SK-N-SH (cell line): ENCODE results near the gene OR4D1. TPM values are rescaled to one million over a fixed set of nuclear protein-coding genes. Genes with fewer than 3 reads are reported as not detected.

Experiments used
- CTCF ChIA-PET: fragments of 300-600, 350-600 bp; formaldehyde crosslinking; extraction: SDS; loops from one replicate; lab custom pipeline; 2021; lab: Yijun Ruan, JAX
- POLR2A ChIA-PET: fragments of 350-600 bp; sonication (Branson Sonifier 250); formaldehyde crosslinking; extraction: SDS; loops from one replicate; lab custom pipeline; 2020; ENCODE audit warnings: antibody characterized with exemption, inconsistent platforms; lab: Yijun Ruan, JAX
- DNase-seq: peaks from one replicate; pipeline ENCODE4 v3.0.0; 2012
- H2AFZ ChIP-seq: fragments of 200-600 bp; sonication (generic); 2 replicates; pipeline ENCODE4 v1.8.1; 2016; ENCODE audit warnings: antibody characterized with exemption, mild to moderate bottlenecking, low read depth
- H3F3A ChIP-seq: fragments of 200-600 bp; sonication (generic); replicated peaks from 2 replicates; pipeline ENCODE3; 2016; ENCODE audit warnings: antibody characterized with exemption, mild to moderate bottlenecking; ENCODE audit not compliant: insufficient read depth
- H3K27ac ChIP-seq, 2 experiments: fragments of 200-500 bp in 1 of 2; fragments of 200-600 bp in 1 of 2; sonication (Bioruptor generic) in 1 of 2; sonication (generic), shearing (Covaris generic) in 1 of 2; 2 replicates each; pipeline versions ENCODE4 v1.5.1 to v1.6.1; 2014 to 2016; ENCODE audit warnings: low read depth in 2 of 2, inconsistent platforms in 1 of 2, low read length in 1 of 2, mild to moderate bottlenecking in 1 of 2, mixed read lengths in 1 of 2
- H3K27me3 ChIP-seq: fragments of 200-600 bp; sonication (generic), shearing (Covaris generic); 2 replicates; pipeline ENCODE4 v1.6.1; 2016; ENCODE audit warnings: mixed run types; ENCODE audit not compliant: insufficient read depth
- H3K36me3 ChIP-seq, 2 experiments: fragments of 200-500 bp in 1 of 2; fragments of 200-600 bp in 1 of 2; sonication (Bioruptor generic) in 1 of 2; sonication (generic) in 1 of 2; replicated peaks in 1 of 2; 2 replicates each; pipeline versions ENCODE3 to v1.5.1; 2014 to 2016; ENCODE audit warnings: low read length in 1 of 2, mild to moderate bottlenecking in 1 of 2; ENCODE audit not compliant: insufficient read depth in 2 of 2, control insufficient read depth in 1 of 2
- H3K4me1 ChIP-seq, 2 experiments: fragments of 200-500 bp in 1 of 2; fragments of 200-600 bp in 1 of 2; sonication (Bioruptor generic) in 1 of 2; sonication (generic), shearing (Covaris generic) in 1 of 2; 2 replicates each; pipeline versions ENCODE4 v1.5.1 to v1.6.1; 2014 to 2016; ENCODE audit warnings: low read depth in 1 of 2, low read length in 1 of 2, mixed run types in 1 of 2; ENCODE audit not compliant: insufficient read depth in 2 of 2, control insufficient read depth in 1 of 2
- H3K4me2 ChIP-seq: fragments of 200-600 bp; sonication (generic), shearing (Covaris generic); 2 replicates; pipeline ENCODE4 v1.6.1; 2017; ENCODE audit warnings: mixed run types
- H3K4me3 ChIP-seq, 2 experiments: fragments of 200-500 bp in 1 of 2; fragments of 200-600 bp in 1 of 2; sonication (Bioruptor generic) in 1 of 2; sonication (generic), shearing (Covaris generic) in 1 of 2; 2 replicates each; pipeline versions ENCODE4 v1.5.1 to v1.8.1; 2014 to 2016; ENCODE audit warnings: low read depth in 2 of 2, inconsistent platforms in 1 of 2, low read length in 1 of 2, mild to moderate bottlenecking in 1 of 2, mixed read lengths in 1 of 2, moderate library complexity in 1 of 2
- H3K79me2 ChIP-seq: fragments of 200-600 bp; sonication (generic); 2 replicates; pipeline ENCODE4 v1.8.1; 2017; ENCODE audit warnings: mild to moderate bottlenecking; ENCODE audit not compliant: insufficient read depth
- H3K9ac ChIP-seq: fragments of 200-600 bp; sonication (generic); 2 replicates; pipeline ENCODE4 v1.6.1; 2017; ENCODE audit warnings: mixed run types
- H3K9me2 ChIP-seq: fragments of 200-600 bp; sonication (generic); 2 replicates; pipeline ENCODE4 v1.6.1; 2017; ENCODE audit warnings: mixed run types
- H3K9me3 ChIP-seq: fragments of 200-600 bp; sonication (generic); 2 replicates; pipeline ENCODE4 v1.6.1; 2017; ENCODE audit warnings: mixed run types, mild to moderate bottlenecking, moderate library complexity
- H4K20me1 ChIP-seq: fragments of 200-600 bp; sonication (generic); 2 replicates; pipeline ENCODE4 v1.6.1; 2017; ENCODE audit warnings: mild to moderate bottlenecking, mixed run types; ENCODE audit not compliant: insufficient read depth
- CHD2 ChIP-seq: fragments of 150-350 bp; IDR thresholded peaks from 2 replicates; pipeline ENCODE4 v1.6.1; 2018; ENCODE audit warnings: low read length; ENCODE audit not compliant: partially characterized antibody
- ELF1 ChIP-seq: IDR thresholded peaks from 2 replicates; pipeline ENCODE4 v1.4.0; 2012
- EP300 ChIP-seq, 2 experiments: IDR thresholded peaks; 2 replicates each; pipeline versions ENCODE4 v1.4.0 to v1.6.1; 2012; ENCODE audit warnings: borderline replicate concordance in 1 of 2, low read depth in 1 of 2, low read length in 1 of 2
- EZH2phosphoT487 ChIP-seq: fragments of 200-600 bp; sonication (generic); IDR thresholded peaks from 2 replicates; pipeline ENCODE4 v1.6.1; 2017; ENCODE audit warnings: low read depth, mixed run types, mild to moderate bottlenecking, antibody characterized with exemption, moderate library complexity, borderline replicate concordance
- FOSL2 ChIP-seq: IDR thresholded peaks from 2 replicates; pipeline ENCODE4 v1.4.0; 2012; ENCODE audit warnings: low read depth, mild to moderate bottlenecking, moderate library complexity, borderline replicate concordance
- JUND ChIP-seq: IDR thresholded peaks from 2 replicates; pipeline ENCODE4 v1.4.0; 2012
- MXI1 ChIP-seq: IDR thresholded peaks from 2 replicates; pipeline ENCODE4 v1.6.1; 2012; ENCODE audit warnings: mild to moderate bottlenecking, low read depth, low read length, improper control_type of control experiment
- NFIC ChIP-seq: IDR thresholded peaks from 2 replicates; pipeline ENCODE4 v1.4.0; 2012; ENCODE audit warnings: borderline replicate concordance
- RAD21 ChIP-seq: IDR thresholded peaks from 2 replicates; pipeline ENCODE4 v1.6.1; 2012; ENCODE audit warnings: mild to moderate bottlenecking, low read length
- SMC3 ChIP-seq: IDR thresholded peaks from 2 replicates; pipeline ENCODE4 v1.6.1; 2012; ENCODE audit warnings: low read depth, low read length, improper control_type of control experiment
- TAF1 ChIP-seq: IDR thresholded peaks from 2 replicates; pipeline ENCODE4 v1.6.1; 2012; ENCODE audit warnings: low read depth, mild to moderate bottlenecking, low read length, moderate library complexity, borderline replicate concordance
- TCF12 ChIP-seq: IDR thresholded peaks from 2 replicates; pipeline ENCODE4 v1.4.0; 2012
- YY1 ChIP-seq: IDR thresholded peaks from 2 replicates; pipeline ENCODE4 v1.4.0; 2012; ENCODE audit warnings: low read depth, mild to moderate bottlenecking
- WGBS: methylation state at CpG from one replicate; pipeline ENCODE4 v1.1.6; 2017; ENCODE audit warnings: low lambda C conversion rate; 5-methylcytosine and 5-hydroxymethylcytosine counted together
- polyA plus RNA-seq, 3 experiments: library from polyadenylated mRNA; depleted of rRNA; stranded (reverse); fragments of >200 nt; gene quantifications; 2 replicates each; pipeline ENCODE4 v1.2.3, GENCODE V29; 2012
- TF ChIP-seq, protein P1 (sequence below): IDR thresholded peaks from 2 replicates; pipeline ENCODE4 v1.4.0; 2012; ENCODE audit warnings: low read depth
- TF ChIP-seq, protein P2 (sequence below): IDR thresholded peaks from 2 replicates; pipeline ENCODE4 v1.4.0; 2012; ENCODE audit warnings: low read depth, borderline replicate concordance
- TF ChIP-seq, protein P3 (sequence below): IDR thresholded peaks from 2 replicates; pipeline ENCODE4; 2012
- TF ChIP-seq, protein P4 (sequence below): IDR thresholded peaks from 2 replicates; pipeline ENCODE4 v1.6.1; 2012; ENCODE audit warnings: mild to moderate bottlenecking, low read depth, low read length, moderate library complexity
- TF ChIP-seq, protein P5 (sequence below): fragments of 150-350 bp; IDR thresholded peaks from 2 replicates; pipeline ENCODE4 v1.6.1; 2016; ENCODE audit warnings: mild to moderate bottlenecking, low read depth, low read length

The OR4D1 gene
- polyA plus RNA-seq, 1 of the 3 experiments (the other 2 are of a cell fraction) = not detected

DNA sequence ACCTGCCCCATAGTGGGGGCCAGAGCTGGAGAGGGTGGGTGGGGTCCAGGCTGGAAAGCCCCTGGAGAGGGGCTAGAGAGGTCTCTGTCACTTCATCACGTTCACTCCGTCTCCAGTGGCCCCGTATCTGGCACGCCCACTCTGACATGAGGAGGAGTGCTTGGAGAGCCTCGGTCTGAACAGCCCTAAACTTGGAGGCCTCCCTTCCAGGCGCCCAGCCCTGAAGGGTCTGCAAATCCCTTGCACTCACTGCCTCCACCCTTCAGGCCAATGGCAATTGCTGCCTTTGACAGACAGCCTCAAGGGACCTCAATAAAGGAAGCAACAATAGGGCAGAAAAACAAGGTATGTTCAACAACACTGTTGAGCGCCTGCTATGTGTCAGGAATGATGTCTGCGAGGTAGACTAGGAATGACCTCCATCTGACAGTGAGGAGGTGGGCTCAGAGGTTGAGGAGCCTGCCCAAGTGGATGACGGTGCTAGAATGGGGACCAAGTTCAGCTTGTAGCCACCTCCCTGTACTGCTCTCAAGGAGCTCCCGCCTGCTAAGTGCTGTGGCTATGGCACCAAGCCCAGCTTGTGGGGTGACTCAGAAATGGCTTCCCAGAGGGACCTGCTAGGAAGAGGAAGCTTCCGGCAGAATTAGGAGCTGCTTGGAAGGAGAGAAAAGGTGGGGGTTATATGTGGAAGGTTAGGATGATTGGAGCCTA is 41.4 kb downstream of the OR4D1 start:
- Histone ChIP-seq H3K4me1 (no peaks in the 10 kb centered on the region; a peak in 1 of 4 replicates), H2AFZ (no peak overlapping the region), H3K27me3 (peaks cover 25% of the 10 kb centered on the region; the same call in 1 of the 2 replicates), H3K27ac (no peak overlapping the region), H3K9ac (no peak overlapping the region), H3K4me2 (peak overlapping the region; percentile 28), H3K4me3 (no peak overlapping the region), H3K9me2 (no peaks in the 10 kb centered on the region), H3K9me3 (no peaks in the 10 kb centered on the region), H3F3A (no peaks in the 10 kb centered on the region), H4K20me1 (no peaks in the 10 kb centered on the region), H3K36me3 (no peaks in the 10 kb centered on the region), H3K79me2 (no peaks in the 10 kb centered on the region)
- WGBS = 30% methylated on average over 11 of the region's 11 CpGs
- peak; percentile 30 for DNase-seq
- CTCF ChIA-PET = interaction anchor here (0.9 to 4.4 kb wide), 4 partner anchors 9 to 331 kb away, joined by 3 to 22 read pairs (median 6); no protein-coding TSS in a partner anchor
- POLR2A ChIA-PET = no interaction called here
- TF ChIP-seq, protein P1, sequence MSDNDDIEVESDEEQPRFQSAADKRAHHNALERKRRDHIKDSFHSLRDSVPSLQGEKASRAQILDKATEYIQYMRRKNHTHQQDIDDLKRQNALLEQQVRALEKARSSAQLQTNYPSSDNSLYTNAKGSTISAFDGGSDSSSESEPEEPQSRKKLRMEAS = peak; percentile 50; the same call in 1 of the 2 replicates
- TF ChIP-seq CHD2 (no peak), FOSL2 (peak; percentile 62; the same call in 1 of the 2 replicates), NFIC (peak; percentile 88), YY1 (peak; percentile 70; the same call in 1 of the 2 replicates)
- TF ChIP-seq, all 33 proteins: peak for 4

DNA sequence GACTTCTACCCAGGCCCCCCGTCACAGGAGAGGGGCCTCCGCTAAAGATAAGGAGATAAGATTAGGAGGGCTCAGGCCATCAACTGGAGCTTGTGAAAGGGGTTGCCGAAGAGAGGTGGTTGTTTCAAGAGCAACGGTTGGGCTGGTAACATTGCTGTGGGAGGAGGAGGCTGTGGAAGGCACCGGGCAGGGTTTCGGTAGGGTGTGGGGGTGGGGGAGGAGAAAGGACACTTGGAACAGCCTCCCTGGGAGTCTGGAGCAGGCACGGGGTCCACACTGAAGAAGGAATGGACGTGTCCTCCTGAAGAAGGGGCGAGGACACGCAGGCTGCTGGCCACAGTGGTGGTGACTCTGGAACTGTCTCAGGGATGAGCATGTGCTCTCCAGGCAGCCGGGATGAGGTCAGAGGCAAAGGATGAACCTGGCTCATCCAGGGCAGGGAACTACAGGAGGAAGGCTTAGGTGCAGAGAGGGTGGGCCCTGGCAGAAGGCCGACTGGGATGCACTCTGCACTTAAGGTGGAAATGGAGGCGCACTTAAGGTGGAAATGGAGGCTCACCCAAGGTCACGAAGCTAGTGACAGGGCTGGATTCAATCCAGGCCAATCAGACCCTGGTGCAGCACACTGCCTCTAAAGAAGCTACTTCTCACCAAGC is 43.2 kb downstream of the OR4D1 start:
- ChIA-PET POLR2A (interaction anchor here (1.3 kb wide), 1 partner anchor 10 kb away, joined by 3 read pairs; no protein-coding TSS in a partner anchor), CTCF (interaction anchor here (0.9 to 4.4 kb wide), 3 partner anchors 9 to 113 kb away, joined by 3 to 22 read pairs (median 8); no protein-coding TSS in a partner anchor)
- Histone ChIP-seq H3K36me3 (no peaks in the 10 kb centered on the region), H3K9me2 (no peaks in the 10 kb centered on the region), H4K20me1 (no peaks in the 10 kb centered on the region), H3K27ac (no peak overlapping the region), H3K9ac (no peak overlapping the region), H3K9me3 (no peaks in the 10 kb centered on the region), H2AFZ (no peak overlapping the region), H3K4me2 (no peak overlapping the region), H3K79me2 (no peaks in the 10 kb centered on the region), H3K27me3 (peaks cover 38% of the 10 kb centered on the region; the same call in 1 of the 2 replicates), H3K4me3 (no peak overlapping the region), H3K4me1 (no peaks in the 10 kb centered on the region; a peak in 1 of 4 replicates), H3F3A (no peaks in the 10 kb centered on the region)
- peak; percentile 20 for DNase-seq
- 18% methylated on average over 14 of the region's 14 CpGs for WGBS
- no peak for TF ChIP-seq RAD21
- TF ChIP-seq, protein P1 = no peak
- no peak for TF ChIP-seq MXI1
- no peak for TF ChIP-seq CHD2
- TF ChIP-seq, protein P2, sequence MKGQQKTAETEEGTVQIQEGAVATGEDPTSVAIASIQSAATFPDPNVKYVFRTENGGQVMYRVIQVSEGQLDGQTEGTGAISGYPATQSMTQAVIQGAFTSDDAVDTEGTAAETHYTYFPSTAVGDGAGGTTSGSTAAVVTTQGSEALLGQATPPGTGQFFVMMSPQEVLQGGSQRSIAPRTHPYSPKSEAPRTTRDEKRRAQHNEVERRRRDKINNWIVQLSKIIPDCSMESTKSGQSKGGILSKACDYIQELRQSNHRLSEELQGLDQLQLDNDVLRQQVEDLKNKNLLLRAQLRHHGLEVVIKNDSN = no peak
- no peak for TF ChIP-seq EZH2phosphoT487
- TF ChIP-seq, protein P3, sequence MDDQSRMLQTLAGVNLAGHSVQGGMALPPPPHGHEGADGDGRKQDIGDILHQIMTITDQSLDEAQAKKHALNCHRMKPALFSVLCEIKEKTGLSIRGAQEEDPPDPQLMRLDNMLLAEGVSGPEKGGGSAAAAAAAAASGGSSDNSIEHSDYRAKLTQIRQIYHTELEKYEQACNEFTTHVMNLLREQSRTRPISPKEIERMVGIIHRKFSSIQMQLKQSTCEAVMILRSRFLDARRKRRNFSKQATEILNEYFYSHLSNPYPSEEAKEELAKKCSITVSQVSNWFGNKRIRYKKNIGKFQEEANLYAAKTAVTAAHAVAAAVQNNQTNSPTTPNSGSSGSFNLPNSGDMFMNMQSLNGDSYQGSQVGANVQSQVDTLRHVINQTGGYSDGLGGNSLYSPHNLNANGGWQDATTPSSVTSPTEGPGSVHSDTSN = no peak
- no peak for TF ChIP-seq SMC3
- no peak for TF ChIP-seq TCF12
- TF ChIP-seq TAF1 = no peak
- no peak for TF ChIP-seq ELF1
- TF ChIP-seq JUND = no peak
- TF ChIP-seq EP300 (IDR thresholded peaks at IDR 0.05; ENCODE audit: borderline replicate concordance in 1 of 2, low read depth in 1 of 2, low read length in 1 of 2) = no peak
- TF ChIP-seq, protein P4, sequence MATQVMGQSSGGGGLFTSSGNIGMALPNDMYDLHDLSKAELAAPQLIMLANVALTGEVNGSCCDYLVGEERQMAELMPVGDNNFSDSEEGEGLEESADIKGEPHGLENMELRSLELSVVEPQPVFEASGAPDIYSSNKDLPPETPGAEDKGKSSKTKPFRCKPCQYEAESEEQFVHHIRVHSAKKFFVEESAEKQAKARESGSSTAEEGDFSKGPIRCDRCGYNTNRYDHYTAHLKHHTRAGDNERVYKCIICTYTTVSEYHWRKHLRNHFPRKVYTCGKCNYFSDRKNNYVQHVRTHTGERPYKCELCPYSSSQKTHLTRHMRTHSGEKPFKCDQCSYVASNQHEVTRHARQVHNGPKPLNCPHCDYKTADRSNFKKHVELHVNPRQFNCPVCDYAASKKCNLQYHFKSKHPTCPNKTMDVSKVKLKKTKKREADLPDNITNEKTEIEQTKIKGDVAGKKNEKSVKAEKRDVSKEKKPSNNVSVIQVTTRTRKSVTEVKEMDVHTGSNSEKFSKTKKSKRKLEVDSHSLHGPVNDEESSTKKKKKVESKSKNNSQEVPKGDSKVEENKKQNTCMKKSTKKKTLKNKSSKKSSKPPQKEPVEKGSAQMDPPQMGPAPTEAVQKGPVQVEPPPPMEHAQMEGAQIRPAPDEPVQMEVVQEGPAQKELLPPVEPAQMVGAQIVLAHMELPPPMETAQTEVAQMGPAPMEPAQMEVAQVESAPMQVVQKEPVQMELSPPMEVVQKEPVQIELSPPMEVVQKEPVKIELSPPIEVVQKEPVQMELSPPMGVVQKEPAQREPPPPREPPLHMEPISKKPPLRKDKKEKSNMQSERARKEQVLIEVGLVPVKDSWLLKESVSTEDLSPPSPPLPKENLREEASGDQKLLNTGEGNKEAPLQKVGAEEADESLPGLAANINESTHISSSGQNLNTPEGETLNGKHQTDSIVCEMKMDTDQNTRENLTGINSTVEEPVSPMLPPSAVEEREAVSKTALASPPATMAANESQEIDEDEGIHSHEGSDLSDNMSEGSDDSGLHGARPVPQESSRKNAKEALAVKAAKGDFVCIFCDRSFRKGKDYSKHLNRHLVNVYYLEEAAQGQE = no peak
- TF ChIP-seq NFIC = no peak
- TF ChIP-seq, protein P5, sequence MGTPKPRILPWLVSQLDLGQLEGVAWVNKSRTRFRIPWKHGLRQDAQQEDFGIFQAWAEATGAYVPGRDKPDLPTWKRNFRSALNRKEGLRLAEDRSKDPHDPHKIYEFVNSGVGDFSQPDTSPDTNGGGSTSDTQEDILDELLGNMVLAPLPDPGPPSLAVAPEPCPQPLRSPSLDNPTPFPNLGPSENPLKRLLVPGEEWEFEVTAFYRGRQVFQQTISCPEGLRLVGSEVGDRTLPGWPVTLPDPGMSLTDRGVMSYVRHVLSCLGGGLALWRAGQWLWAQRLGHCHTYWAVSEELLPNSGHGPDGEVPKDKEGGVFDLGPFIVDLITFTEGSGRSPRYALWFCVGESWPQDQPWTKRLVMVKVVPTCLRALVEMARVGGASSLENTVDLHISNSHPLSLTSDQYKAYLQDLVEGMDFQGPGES = no peak
